Measurements from ENCODE around the gene HOXA5.

DNA sequence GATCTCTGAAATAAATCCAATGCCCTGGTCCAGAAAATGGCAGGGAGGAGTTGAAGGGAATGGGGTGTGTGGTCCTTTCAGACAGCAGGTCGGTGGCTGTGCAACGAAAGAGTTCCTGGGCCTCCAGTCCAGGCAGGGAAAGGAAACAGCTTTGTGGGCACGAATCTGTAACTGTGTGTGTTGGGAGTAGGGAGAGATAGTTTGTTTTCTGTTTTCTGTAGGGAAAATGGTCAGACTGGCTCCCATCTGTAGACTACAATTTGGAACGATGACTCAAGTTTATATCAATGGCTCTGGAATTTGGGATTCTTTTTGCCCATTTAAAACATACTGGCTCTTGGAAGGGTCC, 24.4 kb upstream of the HOXA5 start:
- TF ChIP-seq, protein P1, sequence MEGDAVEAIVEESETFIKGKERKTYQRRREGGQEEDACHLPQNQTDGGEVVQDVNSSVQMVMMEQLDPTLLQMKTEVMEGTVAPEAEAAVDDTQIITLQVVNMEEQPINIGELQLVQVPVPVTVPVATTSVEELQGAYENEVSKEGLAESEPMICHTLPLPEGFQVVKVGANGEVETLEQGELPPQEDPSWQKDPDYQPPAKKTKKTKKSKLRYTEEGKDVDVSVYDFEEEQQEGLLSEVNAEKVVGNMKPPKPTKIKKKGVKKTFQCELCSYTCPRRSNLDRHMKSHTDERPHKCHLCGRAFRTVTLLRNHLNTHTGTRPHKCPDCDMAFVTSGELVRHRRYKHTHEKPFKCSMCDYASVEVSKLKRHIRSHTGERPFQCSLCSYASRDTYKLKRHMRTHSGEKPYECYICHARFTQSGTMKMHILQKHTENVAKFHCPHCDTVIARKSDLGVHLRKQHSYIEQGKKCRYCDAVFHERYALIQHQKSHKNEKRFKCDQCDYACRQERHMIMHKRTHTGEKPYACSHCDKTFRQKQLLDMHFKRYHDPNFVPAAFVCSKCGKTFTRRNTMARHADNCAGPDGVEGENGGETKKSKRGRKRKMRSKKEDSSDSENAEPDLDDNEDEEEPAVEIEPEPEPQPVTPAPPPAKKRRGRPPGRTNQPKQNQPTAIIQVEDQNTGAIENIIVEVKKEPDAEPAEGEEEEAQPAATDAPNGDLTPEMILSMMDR (conservative IDR thresholded peaks at IDR 0.05; ENCODE audit: low read depth, low read length), result no peak
- TF ChIP-seq EZH2phosphoT487 (IDR thresholded peaks at IDR 0.05; ENCODE audit: borderline replicate concordance, low read length), result no peak

All from PC-3 (cell line).